ENCODE data around the gene IL1R1. TPM values are rescaled to one million over a fixed set of nuclear protein-coding genes. Genes with fewer than 3 reads are reported as not detected.
"Not testable (repeated sequence)": the region's sequence is repeated elsewhere in the genome, so short reads cannot be mapped to it uniquely, and the experiment has no call there.

Gene IL1R1
- total RNA-seq, 1 donor from 2014 or later = 6.3 TPM

- Histone ChIP-seq H3K27ac (ENCODE audit: low read depth, low read length) (no peak overlapping the region), H3K4me1 (ENCODE audit: control insufficient read depth in 3 of 3, insufficient read depth in 3 of 3, low read length in 3 of 3) (peaks cover 20 to 45% (median 24%) of the 10 kb centered on the region in 3 donors), H3K27me3 (ENCODE audit: control insufficient read depth in 3 of 3, insufficient read depth in 3 of 3, low read length in 3 of 3) (no peaks in the 10 kb centered on the region), H3K9me3 (ENCODE audit: control insufficient read depth in 3 of 3, low read length in 3 of 3) (no peaks in the 10 kb centered on the region), H3K4me3 (ENCODE audit: low read length in 3 of 3) (no peak overlapping the region), H3K36me3 (ENCODE audit: control insufficient read depth in 3 of 3, insufficient read depth in 3 of 3, low read length in 3 of 3) (no peaks in the 10 kb centered on the region), H3K9ac (ENCODE audit: low read depth in 1 of 3, low read length in 3 of 3) (no peak overlapping the region)
Observed at GRCh38 chr2:102101849-102102635, 40.5 kb upstream of the IL1R1 start.

GRCh38 chr2:102102636-102102948 is 40.0 kb upstream of the IL1R1 start:
- not testable (repeated sequence) for H3K9me3 ChIP-seq (ENCODE audit: control insufficient read depth in 3 of 3, low read length in 3 of 3); H3K27me3 ChIP-seq (ENCODE audit: control insufficient read depth in 3 of 3, insufficient read depth in 3 of 3, low read length in 3 of 3); H3K9ac ChIP-seq (ENCODE audit: low read depth in 1 of 3, low read length in 3 of 3); H3K36me3 ChIP-seq (ENCODE audit: control insufficient read depth in 3 of 3, insufficient read depth in 3 of 3, low read length in 3 of 3); H3K4me3 ChIP-seq (ENCODE audit: low read length in 3 of 3); H3K27ac ChIP-seq (ENCODE audit: low read depth, low read length)
- peaks cover 20 to 45% (median 24%) of the 10 kb centered on the region in 3 donors for H3K4me1 ChIP-seq (ENCODE audit: control insufficient read depth in 3 of 3, insufficient read depth in 3 of 3, low read length in 3 of 3)

GRCh38 chr2:102103284-102103683 is 39.3 kb upstream of the IL1R1 start:
- peak overlapping the region; percentile 77 for H3K27ac ChIP-seq (ENCODE audit: low read depth, low read length)

GRCh38 chr2:102103992-102104871 is 38.3 kb upstream of the IL1R1 start:
- H3K27me3 ChIP-seq (ENCODE audit: control insufficient read depth in 3 of 3, insufficient read depth in 3 of 3, low read length in 3 of 3) = no peaks in the 10 kb centered on the region
- H3K27ac ChIP-seq (ENCODE audit: low read depth, low read length) = peak overlapping the region; percentile 77
- H3K4me3 ChIP-seq (ENCODE audit: low read length in 3 of 3) = peak overlapping the region; percentile 52 to 70 (median 69)
- no peaks in the 10 kb centered on the region for H3K9me3 ChIP-seq (ENCODE audit: control insufficient read depth in 3 of 3, low read length in 3 of 3)
- H3K9ac ChIP-seq (ENCODE audit: low read depth in 1 of 3, low read length in 3 of 3) = peak overlapping the region; percentile 65 to 66 (median 66)
- H3K4me1 ChIP-seq (ENCODE audit: control insufficient read depth in 3 of 3, insufficient read depth in 3 of 3, low read length in 3 of 3) = peaks cover 20 to 45% (median 23%) of the 10 kb centered on the region in 3 donors
- H3K36me3 ChIP-seq (ENCODE audit: control insufficient read depth in 3 of 3, insufficient read depth in 3 of 3, low read length in 3 of 3) = no peaks in the 10 kb centered on the region

More at GRCh38 chr2:102103284-102103683, 39.3 kb upstream of the IL1R1 start:
- peaks cover 20 to 45% (median 24%) of the 10 kb centered on the region in 3 donors for H3K4me1 ChIP-seq (ENCODE audit: control insufficient read depth in 3 of 3, insufficient read depth in 3 of 3, low read length in 3 of 3)
- no peaks in the 10 kb centered on the region for H3K27me3 ChIP-seq (ENCODE audit: control insufficient read depth in 3 of 3, insufficient read depth in 3 of 3, low read length in 3 of 3)
- H3K4me3 ChIP-seq (ENCODE audit: low read length in 3 of 3) = no peak overlapping the region
- no peak overlapping the region for H3K9ac ChIP-seq (ENCODE audit: low read depth in 1 of 3, low read length in 3 of 3)
- H3K36me3 ChIP-seq (ENCODE audit: control insufficient read depth in 3 of 3, insufficient read depth in 3 of 3, low read length in 3 of 3) = no peaks in the 10 kb centered on the region
- H3K9me3 ChIP-seq (ENCODE audit: control insufficient read depth in 3 of 3, low read length in 3 of 3) = no peaks in the 10 kb centered on the region

GRCh38 chr2:102106133-102106556 is 36.4 kb upstream of the IL1R1 start:
- Histone ChIP-seq H3K4me1 (ENCODE audit: control insufficient read depth in 3 of 3, insufficient read depth in 3 of 3, low read length in 3 of 3) (peaks cover 17 to 40% (median 20%) of the 10 kb centered on the region in 3 donors), H3K9ac (ENCODE audit: low read depth in 1 of 3, low read length in 3 of 3) (no peak overlapping the region), H3K27ac (ENCODE audit: low read depth, low read length) (no peak overlapping the region), H3K27me3 (ENCODE audit: control insufficient read depth in 3 of 3, insufficient read depth in 3 of 3, low read length in 3 of 3) (no peaks in the 10 kb centered on the region), H3K9me3 (ENCODE audit: control insufficient read depth in 3 of 3, low read length in 3 of 3) (no peaks in the 10 kb centered on the region), H3K36me3 (ENCODE audit: control insufficient read depth in 3 of 3, insufficient read depth in 3 of 3, low read length in 3 of 3) (no peaks in the 10 kb centered on the region), H3K4me3 (ENCODE audit: low read length in 3 of 3) (no peak overlapping the region)

- H3K4me1 ChIP-seq (ENCODE audit: control insufficient read depth in 3 of 3, insufficient read depth in 3 of 3, low read length in 3 of 3) = peaks cover 26 to 46% (median 29%) of the 10 kb centered on the region in 3 donors
- not testable (repeated sequence) for H3K36me3 ChIP-seq (ENCODE audit: control insufficient read depth in 3 of 3, insufficient read depth in 3 of 3, low read length in 3 of 3); H3K27me3 ChIP-seq (ENCODE audit: control insufficient read depth in 3 of 3, insufficient read depth in 3 of 3, low read length in 3 of 3); H3K4me3 ChIP-seq (ENCODE audit: low read length in 3 of 3); H3K27ac ChIP-seq (ENCODE audit: low read depth, low read length); H3K9ac ChIP-seq (ENCODE audit: low read depth in 1 of 3, low read length in 3 of 3); H3K9me3 ChIP-seq (ENCODE audit: control insufficient read depth in 3 of 3, low read length in 3 of 3)
Observed at GRCh38 chr2:102106813-102107740, 35.5 kb upstream of the IL1R1 start.

GRCh38 chr2:102107741-102108070 is 34.8 kb upstream of the IL1R1 start:
- no peaks in the 10 kb centered on the region for H3K9me3 ChIP-seq (ENCODE audit: control insufficient read depth in 3 of 3, low read length in 3 of 3)
- H3K27ac ChIP-seq (ENCODE audit: low read depth, low read length) = no peak overlapping the region
- H3K27me3 ChIP-seq (ENCODE audit: control insufficient read depth in 3 of 3, insufficient read depth in 3 of 3, low read length in 3 of 3) = no peaks in the 10 kb centered on the region
- no peak overlapping the region for H3K9ac ChIP-seq (ENCODE audit: low read depth in 1 of 3, low read length in 3 of 3)
- H3K4me3 ChIP-seq (ENCODE audit: low read length in 3 of 3) = no peak overlapping the region
- H3K36me3 ChIP-seq (ENCODE audit: control insufficient read depth in 3 of 3, insufficient read depth in 3 of 3, low read length in 3 of 3) = no peaks in the 10 kb centered on the region
- H3K4me1 ChIP-seq (ENCODE audit: control insufficient read depth in 3 of 3, insufficient read depth in 3 of 3, low read length in 3 of 3) = peaks cover 31 to 52% (median 33%) of the 10 kb centered on the region in 3 donors

GRCh38 chr2:102109016-102109415 is 33.5 kb upstream of the IL1R1 start:
- no peak overlapping the region for H3K9ac ChIP-seq (ENCODE audit: low read depth in 1 of 3, low read length in 3 of 3)

GRCh38 chr2:102110171-102110570 is 32.4 kb upstream of the IL1R1 start:
- Histone ChIP-seq H3K27ac (ENCODE audit: low read depth, low read length) (no peak overlapping the region), H3K4me1 (ENCODE audit: control insufficient read depth in 3 of 3, insufficient read depth in 3 of 3, low read length in 3 of 3) (peaks cover 29 to 49% (median 30%) of the 10 kb centered on the region in 3 donors), H3K27me3 (ENCODE audit: control insufficient read depth in 3 of 3, insufficient read depth in 3 of 3, low read length in 3 of 3) (no peaks in the 10 kb centered on the region), H3K9ac (ENCODE audit: low read depth in 1 of 3, low read length in 3 of 3) (no peak overlapping the region), H3K9me3 (ENCODE audit: control insufficient read depth in 3 of 3, low read length in 3 of 3) (no peaks in the 10 kb centered on the region), H3K36me3 (ENCODE audit: control insufficient read depth in 3 of 3, insufficient read depth in 3 of 3, low read length in 3 of 3) (no peaks in the 10 kb centered on the region), H3K4me3 (ENCODE audit: low read length in 3 of 3) (no peak overlapping the region)

More at GRCh38 chr2:102109016-102109415, 33.5 kb upstream of the IL1R1 start:
- no peaks in the 10 kb centered on the region for H3K27me3 ChIP-seq (ENCODE audit: control insufficient read depth in 3 of 3, insufficient read depth in 3 of 3, low read length in 3 of 3)
- no peak overlapping the region for H3K4me3 ChIP-seq (ENCODE audit: low read length in 3 of 3)
- peaks cover 27 to 50% (median 28%) of the 10 kb centered on the region in 3 donors for H3K4me1 ChIP-seq (ENCODE audit: control insufficient read depth in 3 of 3, insufficient read depth in 3 of 3, low read length in 3 of 3)
- no peak overlapping the region for H3K27ac ChIP-seq (ENCODE audit: low read depth, low read length)
- H3K36me3 ChIP-seq (ENCODE audit: control insufficient read depth in 3 of 3, insufficient read depth in 3 of 3, low read length in 3 of 3) = no peaks in the 10 kb centered on the region
- H3K9me3 ChIP-seq (ENCODE audit: control insufficient read depth in 3 of 3, low read length in 3 of 3) = no peaks in the 10 kb centered on the region
